Thymus (tissue), 11 donors: ENCODE results near the gene GLRX. TPM values are rescaled to one million over a fixed set of nuclear protein-coding genes. Genes with fewer than 3 reads are reported as not detected.
"Not testable (repeated sequence)": the region's sequence is repeated elsewhere in the genome, so short reads cannot be mapped to it uniquely, and the experiment has no call there.

ENCODE experiments used
- DNase-seq, 9 donors: peaks; one replicate each; pipeline ENCODE4 v3.0.0-alpha.2; 2013; ENCODE audit warnings: low spot score in 9 of 9, low read depth in 6 of 9, missing footprints in 1 of 9
- H3K27ac ChIP-seq, 2 donors: one replicate each; pipeline ENCODE4 v1.5.1; 2013; ENCODE audit warnings: control low read depth in 1 of 2, low read depth in 1 of 2, low read length in 1 of 2, mild to moderate bottlenecking in 1 of 2, moderate library complexity in 1 of 2
- H3K27me3 ChIP-seq, 2 donors: one replicate each; pipeline ENCODE4 v1.5.1; 2013; ENCODE audit warnings: low read length in 1 of 2; ENCODE audit not compliant: control insufficient read depth in 2 of 2, insufficient read depth in 1 of 2
- H3K36me3 ChIP-seq, 2 donors: one replicate each; pipeline ENCODE4 v1.5.1; 2013; ENCODE audit warnings: low read length in 1 of 2, mild to moderate bottlenecking in 1 of 2, moderate library complexity in 1 of 2; ENCODE audit not compliant: control insufficient read depth in 2 of 2, insufficient read depth in 2 of 2
- H3K4me1 ChIP-seq, 2 donors: one replicate each; pipeline ENCODE4 v1.5.1; 2013; ENCODE audit warnings: low read length in 2 of 2; ENCODE audit not compliant: control insufficient read depth in 2 of 2, insufficient read depth in 2 of 2
- H3K4me3 ChIP-seq, 2 donors: one replicate each; pipeline ENCODE4 v1.5.1; 2013; ENCODE audit warnings: low read length in 2 of 2, control low read depth in 1 of 2, mild to moderate bottlenecking in 1 of 2
- H3K9me3 ChIP-seq, 2 donors: one replicate each; pipeline ENCODE4 v1.5.1; 2013; ENCODE audit warnings: low read length in 1 of 2, mild to moderate bottlenecking in 1 of 2; ENCODE audit not compliant: control insufficient read depth in 2 of 2, insufficient read depth in 1 of 2
- WGBS: extraction: QIAGEN DNeasy Blood & Tissue Kit; methylation state at CpG from one replicate; pipeline ENCODE4 v1.1.7; 2013; 5-methylcytosine and 5-hydroxymethylcytosine counted together
- polyA plus RNA-seq: library from polyadenylated mRNA; stranded (reverse); fragments of 200-250 nt; gene quantifications from one replicate; pipeline ENCODE4 v1.2.3, GENCODE V29; 2013
- total RNA-seq: library from RNA; stranded (reverse); fragments of 120-200 nt; gene quantifications from one replicate; pipeline ENCODE4 v1.2.4, GENCODE V29; 2013
- donor health status: healthy.

The GLRX gene
- total and polyA plus RNA-seq, 2 donors, result 52.4 to 119 TPM

GRCh38 chr5:95837492-95837891 is 15.0 kb upstream of the GLRX start:
- H3K4me1 ChIP-seq, result peaks cover 12 to 22% of the 10 kb centered on the region in 2 donors
- 95% methylated on average over 5 of the region's 5 CpGs for WGBS

DNA sequence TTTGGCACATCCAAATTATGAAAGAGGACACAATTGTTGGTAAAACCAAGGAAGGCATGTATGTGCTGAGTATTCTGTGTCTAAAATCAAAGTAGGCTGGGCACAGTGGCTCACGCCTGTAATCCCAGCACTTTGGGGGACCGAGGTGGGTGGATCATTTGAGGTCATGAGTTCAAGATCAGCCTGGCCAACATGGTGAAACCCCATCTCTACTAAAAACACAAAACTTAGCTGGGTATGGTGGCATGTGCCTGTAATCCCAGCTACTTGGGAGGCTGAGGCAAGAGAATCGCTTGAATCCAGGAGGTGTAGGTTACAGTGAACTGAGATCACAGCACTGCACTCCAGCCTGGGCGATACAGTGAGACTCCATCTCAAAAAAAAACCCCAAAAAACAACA is 14.4 kb upstream of the GLRX start:
- peaks cover 12 to 20% of the 10 kb centered on the region in 2 donors for H3K4me1 ChIP-seq
- 97% methylated on average over 4 of the region's 4 CpGs for WGBS
- not testable (repeated sequence) for H3K4me3 ChIP-seq, H3K27me3 ChIP-seq, H3K9me3 ChIP-seq, DNase-seq, H3K36me3 ChIP-seq, H3K27ac ChIP-seq

More at GRCh38 chr5:95837492-95837891, 15.0 kb upstream of the GLRX start:
- no peaks in the 10 kb centered on the region for H3K27me3 ChIP-seq
- H3K4me3 ChIP-seq, result no peak overlapping the region
- H3K27ac ChIP-seq, result no peak overlapping the region
- H3K9me3 ChIP-seq, result no peaks in the 10 kb centered on the region
- no peak for DNase-seq
- H3K36me3 ChIP-seq, result no peaks in the 10 kb centered on the region

DNA sequence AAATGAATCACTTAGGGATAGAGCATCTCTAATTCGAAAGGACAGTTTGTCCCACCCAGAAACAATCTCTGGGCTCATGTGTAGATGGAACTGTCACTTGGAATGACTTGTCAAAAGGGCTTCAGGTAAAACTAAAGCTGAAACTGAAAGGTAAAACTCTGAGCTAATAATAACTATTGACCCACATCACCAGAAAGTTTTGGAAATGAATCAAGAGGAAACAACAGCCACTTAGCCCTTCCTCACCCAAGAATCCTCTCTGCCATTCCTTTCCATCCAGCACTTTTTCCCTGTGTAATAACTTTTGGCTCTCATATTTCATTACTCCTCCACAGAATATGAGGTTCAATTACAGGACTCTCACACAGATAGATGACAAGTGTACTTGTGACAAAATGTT is 14.0 kb upstream of the GLRX start:
- Histone ChIP-seq H3K27ac (no peak overlapping the region), H3K4me3 (no peak overlapping the region)

DNA sequence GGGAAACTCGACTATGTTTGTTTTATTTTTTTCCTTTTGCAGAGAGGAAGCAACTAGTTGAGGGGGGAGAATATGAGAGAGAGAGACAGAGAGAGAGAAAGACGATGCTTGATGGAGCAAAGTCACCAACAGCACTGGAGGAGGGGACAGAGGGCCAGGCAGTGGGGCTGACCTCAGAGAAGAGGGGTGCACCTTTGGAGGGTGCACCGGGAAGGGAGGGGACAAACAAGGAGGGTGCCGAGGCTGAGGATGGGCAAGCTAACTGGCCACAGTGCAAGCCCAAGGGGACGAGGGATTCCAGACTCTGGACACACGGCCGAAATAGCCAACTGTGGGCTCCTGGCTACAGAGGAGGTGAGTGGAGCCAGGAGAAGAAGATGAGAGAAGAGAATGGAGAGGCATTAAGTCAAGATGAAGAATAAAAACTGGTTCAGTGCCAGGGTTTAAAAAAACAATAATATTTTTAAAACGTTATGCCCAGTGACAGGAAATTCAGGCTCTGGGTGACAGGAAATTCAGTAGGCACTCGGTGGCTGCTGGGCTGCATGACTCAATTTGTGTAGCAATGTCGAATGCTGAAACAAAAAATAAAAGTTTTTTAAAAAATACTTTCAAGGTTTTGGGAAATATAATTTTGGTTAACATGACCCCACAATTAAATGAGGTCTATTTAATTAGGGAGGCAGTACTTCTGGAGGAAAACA is 13.3 kb upstream of the GLRX start:
- no peak for DNase-seq
- Histone ChIP-seq H3K9me3 (no peaks in the 10 kb centered on the region), H3K36me3 (no peaks in the 10 kb centered on the region), H3K27ac (peak overlapping the region; percentile 32 to 74), H3K4me1 (peaks cover 12 to 20% of the 10 kb centered on the region in 2 donors), H3K27me3 (no peaks in the 10 kb centered on the region), H3K4me3 (peak overlapping the region; percentile 31 to 65)
- 19% methylated on average over 10 of the region's 10 CpGs for WGBS

More for the DNA sequence above, 14.0 kb upstream of the GLRX start:
- H3K36me3 ChIP-seq, result no peaks in the 10 kb centered on the region
- H3K27me3 ChIP-seq, result no peaks in the 10 kb centered on the region
- peaks cover 12 to 20% of the 10 kb centered on the region in 2 donors for H3K4me1 ChIP-seq
- no peaks in the 10 kb centered on the region for H3K9me3 ChIP-seq
- no peak for DNase-seq
- 92% methylated on average over 1 of the region's 1 CpG for WGBS

DNA sequence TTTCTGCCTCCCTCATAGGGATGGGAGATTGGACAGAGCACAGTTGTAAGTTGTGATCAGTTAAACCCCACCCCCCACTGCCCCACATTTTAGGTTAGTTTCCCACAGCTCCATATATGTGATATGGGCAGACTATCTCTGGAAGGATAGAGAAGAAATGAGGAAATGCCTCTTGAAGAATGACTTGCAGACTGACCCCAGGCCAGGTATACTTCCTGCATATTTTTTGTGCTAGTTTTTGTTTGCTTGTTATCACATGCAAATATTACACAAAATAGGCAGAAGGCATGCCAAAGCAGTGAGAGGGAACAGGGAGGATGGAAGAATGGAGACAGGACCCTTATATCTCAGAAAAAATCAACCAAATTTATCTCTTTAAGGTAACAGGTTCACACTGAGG is 10.1 kb upstream of the GLRX start:
- no peak overlapping the region for H3K4me3 ChIP-seq
- no peaks in the 10 kb centered on the region for H3K27me3 ChIP-seq
- no peaks in the 10 kb centered on the region for H3K9me3 ChIP-seq
- peaks cover 12 to 24% of the 10 kb centered on the region in 2 donors for H3K4me1 ChIP-seq
- DNase-seq, result no peak
- no peaks in the 10 kb centered on the region for H3K36me3 ChIP-seq
- H3K27ac ChIP-seq, result no peak overlapping the region

- Histone ChIP-seq H3K27me3 (no peaks in the 10 kb centered on the region), H3K27ac (no peak overlapping the region), H3K4me3 (no peak overlapping the region), H3K9me3 (no peaks in the 10 kb centered on the region), H3K36me3 (no peaks in the 10 kb centered on the region), H3K4me1 (peaks cover 8 to 26% of the 10 kb centered on the region in 2 donors)
- no peak for DNase-seq
- WGBS, result 97% methylated on average over 2 of the region's 2 CpGs
Observed at GRCh38 chr5:95830226-95830625, 7.7 kb upstream of the GLRX start.

- no peaks in the 10 kb centered on the region for H3K36me3 ChIP-seq
- H3K4me3 ChIP-seq, result no peak overlapping the region
- no peaks in the 10 kb centered on the region for H3K9me3 ChIP-seq
- H3K4me1 ChIP-seq, result peaks cover 16 to 41% of the 10 kb centered on the region in 2 donors
- no peaks in the 10 kb centered on the region for H3K27me3 ChIP-seq
- no peak for DNase-seq
- H3K27ac ChIP-seq, result no peak overlapping the region
- 76% methylated on average over 3 of the region's 3 CpGs for WGBS
Observed at GRCh38 chr5:95827892-95828246, 5.3 kb upstream of the GLRX start.

DNA sequence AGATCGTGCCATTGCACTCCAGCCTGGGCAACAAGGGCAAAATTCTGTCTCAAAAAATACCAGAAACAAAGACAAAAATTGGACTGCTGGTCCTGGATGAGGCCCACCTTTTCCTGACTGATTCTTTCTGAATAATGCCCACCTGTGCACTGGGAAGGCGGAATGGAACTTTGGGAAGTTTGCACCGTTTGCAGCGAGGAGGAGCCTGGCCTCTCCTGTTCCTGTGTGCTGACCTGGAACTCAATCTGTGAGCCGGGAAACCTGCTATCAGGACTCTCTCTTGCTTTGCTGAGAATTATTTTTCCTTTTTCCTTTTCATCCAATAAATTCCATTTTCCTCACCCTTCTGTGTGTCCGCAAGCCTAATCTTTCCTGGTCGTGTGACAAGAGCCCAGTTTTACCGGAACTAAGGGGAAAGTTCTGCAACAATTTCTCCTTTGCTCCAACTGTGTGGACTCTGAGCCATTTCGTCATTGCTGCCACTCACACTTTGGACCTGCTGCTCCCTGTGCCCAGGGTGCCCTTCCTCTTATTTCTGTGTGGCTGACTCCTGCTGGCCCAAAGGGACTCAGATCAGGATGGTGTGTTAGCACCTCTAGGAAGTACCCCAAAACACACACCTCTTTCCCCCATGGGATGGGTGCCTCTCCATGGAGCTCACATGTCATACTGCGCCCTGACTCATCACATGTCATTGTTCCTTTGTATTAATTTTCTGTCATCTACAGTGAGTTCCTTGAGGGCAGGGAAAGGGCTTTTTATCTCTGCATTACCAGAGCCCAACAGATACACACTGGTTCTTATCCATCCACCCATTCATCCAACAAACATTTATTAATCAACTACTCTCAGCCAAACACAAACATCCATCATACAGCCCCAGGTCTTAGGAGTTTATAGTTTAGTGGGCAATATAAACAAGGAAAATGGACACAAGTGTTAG is 4.7 kb upstream of the GLRX start:
- H3K27me3 ChIP-seq, result no peaks in the 10 kb centered on the region
- 98% methylated on average over 10 of the region's 10 CpGs for WGBS
- H3K9me3 ChIP-seq, result no peaks in the 10 kb centered on the region
- H3K4me1 ChIP-seq, result peaks cover 16 to 45% of the 10 kb centered on the region in 2 donors
- no peak for DNase-seq
- no peak overlapping the region for H3K4me3 ChIP-seq
- no peaks in the 10 kb centered on the region for H3K36me3 ChIP-seq
- H3K27ac ChIP-seq, result no peak overlapping the region

DNA sequence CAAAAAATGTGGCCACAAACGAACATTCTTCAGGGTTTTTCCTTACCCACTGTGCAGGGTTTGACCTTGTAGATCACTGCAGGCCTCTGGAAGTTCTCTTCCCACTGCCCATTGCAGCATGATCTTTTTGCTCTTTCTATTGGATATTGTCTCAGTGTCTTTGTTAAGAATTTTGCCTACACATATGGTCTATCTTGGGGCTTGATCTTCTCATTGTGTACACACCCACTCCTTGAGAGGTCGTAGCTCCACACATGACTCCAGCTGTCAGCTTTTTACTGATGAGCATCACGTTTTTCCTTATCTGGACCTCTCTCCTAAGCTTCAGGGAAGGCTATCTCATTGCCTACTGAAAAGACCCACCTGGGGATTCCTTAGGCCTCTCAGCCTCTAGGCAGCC is 3.0 kb upstream of the GLRX start:
- WGBS, result 62% methylated on average over 3 of the region's 3 CpGs
- Histone ChIP-seq H3K4me1 (peaks cover 18 to 56% of the 10 kb centered on the region in 2 donors), H3K27me3 (no peaks in the 10 kb centered on the region)

More for the DNA sequence above, 3.0 kb upstream of the GLRX start:
- no peak for DNase-seq
- no peaks in the 10 kb centered on the region for H3K36me3 ChIP-seq
- no peaks in the 10 kb centered on the region for H3K9me3 ChIP-seq
- peak overlapping the region in 1 of 2 donors; percentile 38 for H3K27ac ChIP-seq
- H3K4me3 ChIP-seq, result no peak overlapping the region
